Nephron progenitor cell (in vitro differentiated cells): Measurements from ENCODE around the gene TTLL9.
"Not testable (repeated sequence)": the region's sequence is repeated elsewhere in the genome, so short reads cannot be mapped to it uniquely, and the experiment has no call there.

Source experiments
- DNase-seq: peaks from one replicate; pipeline ENCODE4 v3.0.0; 2021
- H3K27ac Mint-ChIP-seq: 2 replicates; pipeline ENCODE4 v1.8.0; 2021; ENCODE audit warnings: mild to moderate bottlenecking, moderate library complexity, mixed read lengths
- H3K27me3 Mint-ChIP-seq: 2 replicates; pipeline ENCODE4 v1.8.0; 2021; ENCODE audit warnings: mild to moderate bottlenecking, low read depth, mixed read lengths; ENCODE audit not compliant: poor library complexity
- H3K36me3 Mint-ChIP-seq: 2 replicates; pipeline ENCODE4 v1.8.0; 2021; ENCODE audit warnings: low read depth, mixed read lengths
- H3K4me1 Mint-ChIP-seq: 2 replicates; pipeline ENCODE4 v1.8.0; 2021; ENCODE audit warnings: mixed read lengths
- H3K4me3 Mint-ChIP-seq: 2 replicates; pipeline ENCODE4 v1.8.0; 2021; ENCODE audit warnings: mild to moderate bottlenecking, moderate library complexity, mixed read lengths
- H3K9me3 Mint-ChIP-seq: 2 replicates; pipeline ENCODE4 v1.8.0; 2021; ENCODE audit warnings: mild to moderate bottlenecking, moderate library complexity, mixed read lengths
- CTCF ChIP-seq: fragments of 200-600 bp; sonication (generic); IDR thresholded peaks from 2 replicates; pipeline ENCODE4 v1.5.0; 2021; ENCODE audit warnings: antibody characterized with exemption

Gene TTLL9

GRCh38 chr20:31923388-31924331 lies 53.2 kb downstream of the TTLL9 start:
- no peak for TF ChIP-seq CTCF
- no peak overlapping the region for H3K4me3 Mint-ChIP-seq
- peak; percentile 27 for DNase-seq
- peaks cover 13% of the 10 kb centered on the region for H3K27me3 Mint-ChIP-seq
- no peaks in the 10 kb centered on the region for H3K36me3 Mint-ChIP-seq
- no peaks in the 10 kb centered on the region for H3K9me3 Mint-ChIP-seq
- H3K27ac Mint-ChIP-seq, result peak overlapping the region; percentile 41
- peaks cover 37% of the 10 kb centered on the region for H3K4me1 Mint-ChIP-seq

GRCh38 chr20:31924561-31924960 lies 54.1 kb downstream of the TTLL9 start:
- no peak overlapping the region for H3K27ac Mint-ChIP-seq
- no peak overlapping the region for H3K4me3 Mint-ChIP-seq
- peaks cover 41% of the 10 kb centered on the region for H3K4me1 Mint-ChIP-seq
- no peaks in the 10 kb centered on the region for H3K36me3 Mint-ChIP-seq
- H3K27me3 Mint-ChIP-seq, result peaks cover 13% of the 10 kb centered on the region
- TF ChIP-seq CTCF, result no peak
- no peak for DNase-seq
- no peaks in the 10 kb centered on the region for H3K9me3 Mint-ChIP-seq

- H3K4me1 Mint-ChIP-seq, result peaks cover 36% of the 10 kb centered on the region
- H3K4me3 Mint-ChIP-seq, result no peak overlapping the region
- no peaks in the 10 kb centered on the region for H3K9me3 Mint-ChIP-seq
- H3K27ac Mint-ChIP-seq, result no peak overlapping the region
- TF ChIP-seq CTCF, result no peak
- no peaks in the 10 kb centered on the region for H3K36me3 Mint-ChIP-seq
- DNase-seq, result no peak
- peaks cover 13% of the 10 kb centered on the region for H3K27me3 Mint-ChIP-seq
Measured at GRCh38 chr20:31925631-31926030, 55.2 kb downstream of the TTLL9 start.

- DNase-seq, result no peak
- H3K4me3 Mint-ChIP-seq, result no peak overlapping the region
- H3K9me3 Mint-ChIP-seq, result no peaks in the 10 kb centered on the region
- H3K27ac Mint-ChIP-seq, result no peak overlapping the region
- peaks cover 13% of the 10 kb centered on the region for H3K27me3 Mint-ChIP-seq
- TF ChIP-seq CTCF, result no peak
- H3K36me3 Mint-ChIP-seq, result no peaks in the 10 kb centered on the region
- peaks cover 43% of the 10 kb centered on the region for H3K4me1 Mint-ChIP-seq
Measured at GRCh38 chr20:31926493-31926892, 56.1 kb downstream of the TTLL9 start.

GRCh38 chr20:31927627-31928159 lies 57.3 kb downstream of the TTLL9 start:
- no peak for DNase-seq
- peaks cover 44% of the 10 kb centered on the region for H3K4me1 Mint-ChIP-seq
- TF ChIP-seq CTCF, result no peak
- H3K27ac Mint-ChIP-seq, result no peak overlapping the region
- H3K27me3 Mint-ChIP-seq, result peaks cover 15% of the 10 kb centered on the region
- no peaks in the 10 kb centered on the region for H3K9me3 Mint-ChIP-seq
- no peaks in the 10 kb centered on the region for H3K36me3 Mint-ChIP-seq
- H3K4me3 Mint-ChIP-seq, result no peak overlapping the region

- H3K4me3 Mint-ChIP-seq, H3K27ac Mint-ChIP-seq, H3K9me3 Mint-ChIP-seq, DNase-seq, H3K27me3 Mint-ChIP-seq, H3K36me3 Mint-ChIP-seq: not testable (repeated sequence)
- H3K4me1 Mint-ChIP-seq, result peaks cover 27% of the 10 kb centered on the region
Measured at GRCh38 chr20:31929631-31930030, 59.2 kb downstream of the TTLL9 start.
